HG03520 (cell line): Measurements from ENCODE around the gene CCL16.

ENCODE experiments used
- ATAC-seq: cut with Tn5 transposase; IDR thresholded peaks from one replicate; pipeline ENCODE4 v1.9.1; 2021; ENCODE audit warnings: mild to moderate bottlenecking, moderate library complexity; ENCODE audit not compliant: unreplicated experiment

CCL16 gene

GRCh38 chr17:35988164-35988563 lies 6.9 kb upstream of the CCL16 start:
- ATAC-seq = no peak

- no peak for ATAC-seq
Observed at GRCh38 chr17:35986643-35987042, 5.3 kb upstream of the CCL16 start, which contains the start of gene CCL14. Gene CCL14, minus strand, starts transcription at chr17:35986729. Its CDS starts 80 bp downstream, at chr17:35986649.

- no peak for ATAC-seq
Observed at GRCh38 chr17:35984140-35984539, 2.8 kb upstream of the CCL16 start.

- ATAC-seq = no peak
Observed at GRCh38 chr17:35982409-35983191, 1.3 kb upstream of the CCL16 start.

- ATAC-seq = no peak
Observed at GRCh38 chr17:35981908-35982330, 622 bp upstream of the CCL16 start.

GRCh38 chr17:35978346-35978745 lies 3.0 kb downstream of the CCL16 start:
- no peak for ATAC-seq

- ATAC-seq = no peak
Observed at GRCh38 chr17:35977509-35977908, 3.8 kb downstream of the CCL16 start.

- no peak for ATAC-seq
Observed at GRCh38 chr17:35973333-35974260, 7.7 kb downstream of the CCL16 start.

GRCh38 chr17:35972945-35973332 lies 8.4 kb downstream of the CCL16 start:
- ATAC-seq = no peak

- ATAC-seq = no peak
Observed at GRCh38 chr17:35972535-35972934, 8.8 kb downstream of the CCL16 start.

GRCh38 chr17:35972066-35972465 lies 9.2 kb downstream of the CCL16 start:
- no peak for ATAC-seq

GRCh38 chr17:35969558-35970380 lies 11.5 kb downstream of the CCL16 start:
- ATAC-seq = no peak

- ATAC-seq = no peak
Observed at GRCh38 chr17:35968520-35969054, 12.7 kb downstream of the CCL16 start.

- ATAC-seq = no peak
Observed at GRCh38 chr17:35965272-35965671, 16.0 kb downstream of the CCL16 start.

- no peak for ATAC-seq
Observed at GRCh38 chr17:35963663-35964062, 17.6 kb downstream of the CCL16 start.

GRCh38 chr17:35953720-35954119 lies 27.6 kb downstream of the CCL16 start:
- ATAC-seq = no peak

GRCh38 chr17:35949401-35949800 lies 31.9 kb downstream of the CCL16 start:
- ATAC-seq = no peak

GRCh38 chr17:35948092-35948491 lies 33.2 kb downstream of the CCL16 start:
- no peak for ATAC-seq

- ATAC-seq = no peak
Observed at GRCh38 chr17:35947156-35947585, 34.1 kb downstream of the CCL16 start.

- no peak for ATAC-seq
Observed at GRCh38 chr17:35944151-35944550, 37.1 kb downstream of the CCL16 start.

- no peak for ATAC-seq
Observed at GRCh38 chr17:35943537-35943936, 37.8 kb downstream of the CCL16 start, which contains the start of gene LYZL6. Gene LYZL6, minus strand, starts transcription at chr17:35943713. Its CDS starts 4,357 bp downstream, at chr17:35939356.
